ENCODE data around the gene CDHR1.

The CDHR1 gene

DNA sequence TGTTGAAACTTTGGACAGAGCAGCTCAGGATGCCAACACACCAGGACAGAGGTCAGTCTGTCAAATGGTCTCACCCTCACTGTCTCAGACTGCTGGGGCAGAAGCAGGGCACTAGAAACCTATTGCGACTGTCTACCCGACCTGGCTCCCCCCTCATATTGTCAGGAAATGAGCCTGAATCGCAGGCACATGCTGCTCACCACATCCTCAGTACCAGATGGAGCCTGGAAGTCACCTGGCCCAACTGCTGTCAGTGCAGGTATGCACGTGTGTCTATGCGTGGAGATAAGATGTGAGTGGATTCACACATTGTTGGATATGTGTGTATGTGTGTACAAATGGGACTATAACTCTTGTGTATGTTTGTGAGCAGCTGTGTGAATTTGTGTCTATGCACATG lies 3.2 kb upstream of the CDHR1 start:
- no peak overlapping the region for H3K4me3 ChIP-seq (ENCODE audit: low read depth, low read length)
- TF ChIP-seq, protein P1, sequence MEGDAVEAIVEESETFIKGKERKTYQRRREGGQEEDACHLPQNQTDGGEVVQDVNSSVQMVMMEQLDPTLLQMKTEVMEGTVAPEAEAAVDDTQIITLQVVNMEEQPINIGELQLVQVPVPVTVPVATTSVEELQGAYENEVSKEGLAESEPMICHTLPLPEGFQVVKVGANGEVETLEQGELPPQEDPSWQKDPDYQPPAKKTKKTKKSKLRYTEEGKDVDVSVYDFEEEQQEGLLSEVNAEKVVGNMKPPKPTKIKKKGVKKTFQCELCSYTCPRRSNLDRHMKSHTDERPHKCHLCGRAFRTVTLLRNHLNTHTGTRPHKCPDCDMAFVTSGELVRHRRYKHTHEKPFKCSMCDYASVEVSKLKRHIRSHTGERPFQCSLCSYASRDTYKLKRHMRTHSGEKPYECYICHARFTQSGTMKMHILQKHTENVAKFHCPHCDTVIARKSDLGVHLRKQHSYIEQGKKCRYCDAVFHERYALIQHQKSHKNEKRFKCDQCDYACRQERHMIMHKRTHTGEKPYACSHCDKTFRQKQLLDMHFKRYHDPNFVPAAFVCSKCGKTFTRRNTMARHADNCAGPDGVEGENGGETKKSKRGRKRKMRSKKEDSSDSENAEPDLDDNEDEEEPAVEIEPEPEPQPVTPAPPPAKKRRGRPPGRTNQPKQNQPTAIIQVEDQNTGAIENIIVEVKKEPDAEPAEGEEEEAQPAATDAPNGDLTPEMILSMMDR (IDR thresholded peaks at IDR 0.05; ENCODE audit: insufficient read depth, low read depth, low read length, missing control alignments) = no peak
- no peak for DNase-seq (ENCODE audit: low read depth)

DNA sequence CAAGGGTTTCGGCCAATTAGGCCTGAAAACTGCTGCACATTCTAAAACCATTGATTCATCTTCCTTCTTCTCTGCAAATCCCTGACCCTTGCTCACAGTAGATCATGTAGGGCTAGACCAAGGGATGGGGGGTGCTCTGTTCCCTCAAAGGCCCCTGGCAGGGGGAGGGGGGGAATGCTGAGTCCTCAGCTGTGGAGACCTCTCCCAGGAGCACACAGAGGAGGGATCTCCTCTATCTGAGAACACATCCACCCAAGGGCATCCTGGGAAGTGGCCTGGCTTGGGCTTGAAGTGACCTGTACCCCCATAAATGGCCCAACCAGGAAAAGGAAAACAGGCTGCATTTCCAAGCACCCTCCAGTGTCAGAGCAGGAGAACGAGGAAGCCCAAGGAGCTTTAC lies 1.0 kb upstream of the CDHR1 start:
- TF ChIP-seq, protein P1 (IDR thresholded peaks at IDR 0.05; ENCODE audit: insufficient read depth, low read depth, low read length, missing control alignments) = no peak
- no peak for DNase-seq (ENCODE audit: low read depth)
- H3K4me3 ChIP-seq (ENCODE audit: low read depth, low read length) = no peak overlapping the region

DNA sequence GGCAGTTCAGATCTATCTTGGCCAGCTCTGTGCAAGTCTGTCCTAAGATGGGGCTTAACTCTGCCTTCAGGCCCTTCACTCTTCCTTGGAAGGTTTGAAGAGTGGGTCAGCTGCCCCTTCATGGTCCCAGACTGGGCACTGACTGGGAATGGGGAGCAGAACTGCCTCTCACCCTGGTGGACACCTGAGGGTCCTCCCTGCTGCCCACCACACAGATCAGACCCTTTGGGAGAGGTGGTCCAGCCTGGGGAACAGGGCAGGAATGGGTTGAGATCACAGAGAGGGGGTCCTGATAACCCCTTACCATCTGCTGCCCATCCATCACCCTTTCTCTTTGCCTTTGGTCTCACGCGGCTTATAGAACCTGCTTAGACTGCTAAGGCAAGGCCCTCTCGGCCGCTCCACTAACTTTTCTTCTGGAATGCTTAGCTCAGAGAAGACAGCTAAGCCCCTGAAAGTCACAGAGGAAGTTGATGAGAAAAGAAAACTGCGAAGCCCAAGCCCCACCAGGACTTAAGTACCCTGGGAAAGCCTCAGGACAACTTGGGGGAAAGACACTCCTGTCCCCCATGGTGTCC lies 402 bp upstream of the CDHR1 start:
- peak overlapping the region; percentile 61 for H3K4me3 ChIP-seq (ENCODE audit: low read depth, low read length)

DNA sequence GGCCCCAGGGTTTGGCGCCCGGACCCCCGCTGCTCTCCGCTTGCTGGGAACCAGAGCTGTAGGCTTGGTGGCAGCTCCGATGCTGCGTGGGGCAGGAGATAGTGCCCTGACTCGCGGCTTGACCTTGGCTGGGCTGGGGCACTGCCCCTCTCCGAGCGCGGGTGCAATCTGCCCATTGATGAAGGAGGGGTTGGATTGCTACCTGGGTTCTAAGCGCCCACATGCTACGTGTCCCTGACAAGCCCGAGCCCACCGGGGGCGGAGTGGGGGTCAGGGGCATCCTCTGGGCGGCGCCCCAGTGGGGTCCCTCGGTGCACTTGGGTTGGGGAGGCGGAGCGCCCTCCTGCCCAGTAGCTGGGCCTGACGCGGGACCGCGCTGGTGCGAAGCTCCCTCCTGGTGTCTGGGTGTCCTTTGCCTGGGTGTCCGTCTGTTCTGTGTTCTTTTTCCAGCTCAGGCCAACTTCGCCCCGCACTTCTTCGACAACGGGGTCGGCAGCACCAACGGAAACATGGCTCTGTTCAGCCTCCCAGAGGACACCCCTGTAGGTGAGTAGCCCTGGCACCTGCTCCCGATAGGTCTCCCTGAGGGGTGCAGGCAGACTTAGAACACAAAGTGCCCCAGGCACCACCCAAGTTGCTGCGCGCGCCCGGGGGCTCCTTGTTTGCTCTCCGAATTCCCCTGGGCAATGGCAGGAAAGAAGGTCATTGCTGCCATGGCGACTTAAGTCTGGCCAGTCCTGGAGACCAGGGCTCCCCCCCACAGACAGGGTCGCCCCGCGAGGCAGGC lies 900 bp downstream of the CDHR1 start:
- TF ChIP-seq, protein P1 (IDR thresholded peaks at IDR 0.05; ENCODE audit: insufficient read depth, low read depth, low read length, missing control alignments) = no peak
- H3K4me3 ChIP-seq (ENCODE audit: low read depth, low read length) = peak overlapping the region; percentile 61
- no peak for DNase-seq (ENCODE audit: low read depth)

More for the DNA sequence above, 402 bp upstream of the CDHR1 start:
- TF ChIP-seq, protein P1 (IDR thresholded peaks at IDR 0.05; ENCODE audit: insufficient read depth, low read depth, low read length, missing control alignments) = no peak
- no peak for DNase-seq (ENCODE audit: low read depth)

DNA sequence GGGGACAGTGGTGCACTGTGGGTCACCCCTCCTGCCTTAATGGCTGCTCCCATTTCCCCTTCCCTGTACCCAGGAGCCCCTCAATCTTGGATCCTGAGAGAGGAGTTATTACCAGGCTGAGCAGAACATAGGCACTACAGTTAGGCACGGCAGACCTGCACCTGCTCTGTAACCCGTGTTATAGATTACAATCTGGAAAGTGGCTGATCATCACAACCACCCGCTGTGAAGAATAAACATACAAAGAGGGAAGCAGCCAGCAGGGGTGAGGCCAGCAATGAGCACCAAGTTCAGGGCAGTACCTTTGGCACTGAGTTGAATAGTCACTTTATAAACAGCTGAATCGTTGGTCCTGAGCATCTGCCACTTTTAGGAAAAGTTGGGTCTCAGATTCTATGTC lies 1.7 kb downstream of the CDHR1 start:
- TF ChIP-seq, protein P1 (IDR thresholded peaks at IDR 0.05; ENCODE audit: insufficient read depth, low read depth, low read length, missing control alignments) = no peak
- no peak overlapping the region for H3K4me3 ChIP-seq (ENCODE audit: low read depth, low read length)
- DNase-seq (ENCODE audit: low read depth) = no peak

DNA sequence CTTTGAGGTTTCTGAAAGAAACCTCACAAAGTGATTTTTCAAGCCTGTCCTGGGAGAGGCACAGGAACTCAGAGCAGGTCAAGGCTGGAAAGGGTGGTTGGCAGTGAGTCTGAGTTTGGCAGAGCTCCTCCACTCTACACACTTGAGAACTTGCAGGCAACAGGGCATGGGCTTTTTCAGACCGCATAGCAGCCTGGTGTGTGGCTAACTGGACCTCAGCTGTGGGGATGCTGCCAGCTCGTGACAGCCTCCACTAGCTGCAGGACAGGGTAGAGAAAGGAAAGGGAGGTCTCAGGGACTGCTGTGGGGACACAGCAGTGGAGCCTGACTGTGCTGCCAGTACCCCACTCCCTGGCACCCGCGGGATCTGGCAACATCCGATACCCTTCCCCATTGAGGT lies 2.6 kb downstream of the CDHR1 start:
- no peak overlapping the region for H3K4me3 ChIP-seq (ENCODE audit: low read depth, low read length)
- TF ChIP-seq, protein P1 (IDR thresholded peaks at IDR 0.05; ENCODE audit: insufficient read depth, low read depth, low read length, missing control alignments) = no peak
- no peak for DNase-seq (ENCODE audit: low read depth)

All from GM12865 (cell line).